ENCODE measurements around the gene STOM. TPM values are rescaled to one million over a fixed set of nuclear protein-coding genes. Genes with fewer than 3 reads are reported as not detected.
"Not testable (repeated sequence)": the region's sequence is repeated elsewhere in the genome, so short reads cannot be mapped to it uniquely, and the experiment has no call there.

STOM gene
- total and polyA plus RNA-seq, 12 donors, result 104 to 389 (median 181) TPM

DNA sequence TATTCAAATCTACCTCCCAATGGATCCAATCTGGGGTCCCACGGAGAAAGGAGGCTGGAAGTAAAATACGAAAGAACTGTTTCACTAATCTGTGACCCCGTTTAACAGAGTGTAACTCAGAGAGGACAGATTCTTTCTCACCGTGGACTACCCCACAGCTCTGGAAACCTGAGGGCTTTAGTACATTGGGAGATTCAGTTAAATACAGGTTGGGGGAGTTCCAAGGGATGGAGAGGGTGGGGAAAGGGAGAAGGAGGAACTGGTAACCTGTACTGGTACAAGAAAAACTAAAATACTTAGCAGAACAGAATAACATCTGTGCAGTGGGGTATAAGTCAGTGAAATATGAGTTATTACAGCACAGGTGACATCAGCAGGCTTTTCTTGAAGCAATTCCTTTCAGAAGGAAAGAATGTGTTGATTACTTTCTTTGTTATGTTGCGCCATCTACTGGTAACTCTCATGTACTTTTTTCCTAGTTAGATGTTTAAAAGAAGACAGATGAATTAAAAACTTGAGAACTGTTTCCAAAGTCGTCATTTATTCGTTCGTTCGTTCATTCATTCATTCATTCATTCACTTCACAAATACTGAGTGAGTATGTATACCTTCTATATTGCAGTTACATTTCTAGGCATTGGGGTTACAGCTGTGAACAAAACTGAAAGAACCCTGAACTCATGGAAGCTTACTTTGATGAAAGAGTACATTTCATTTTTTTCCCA is 30.0 kb upstream of the STOM start:
- WGBS, 2 donors, result 24 to 26% methylated on average over 9 of the region's 9 CpGs
- DNase-seq (peak in 1 of 2 donors; percentile 19), ATAC-seq (peak in 5 of 8 donors; percentile 46 to 68 (median 64))
- no peaks in the 10 kb centered on the region for H3K27me3 ChIP-seq
- TF ChIP-seq, protein P1, sequence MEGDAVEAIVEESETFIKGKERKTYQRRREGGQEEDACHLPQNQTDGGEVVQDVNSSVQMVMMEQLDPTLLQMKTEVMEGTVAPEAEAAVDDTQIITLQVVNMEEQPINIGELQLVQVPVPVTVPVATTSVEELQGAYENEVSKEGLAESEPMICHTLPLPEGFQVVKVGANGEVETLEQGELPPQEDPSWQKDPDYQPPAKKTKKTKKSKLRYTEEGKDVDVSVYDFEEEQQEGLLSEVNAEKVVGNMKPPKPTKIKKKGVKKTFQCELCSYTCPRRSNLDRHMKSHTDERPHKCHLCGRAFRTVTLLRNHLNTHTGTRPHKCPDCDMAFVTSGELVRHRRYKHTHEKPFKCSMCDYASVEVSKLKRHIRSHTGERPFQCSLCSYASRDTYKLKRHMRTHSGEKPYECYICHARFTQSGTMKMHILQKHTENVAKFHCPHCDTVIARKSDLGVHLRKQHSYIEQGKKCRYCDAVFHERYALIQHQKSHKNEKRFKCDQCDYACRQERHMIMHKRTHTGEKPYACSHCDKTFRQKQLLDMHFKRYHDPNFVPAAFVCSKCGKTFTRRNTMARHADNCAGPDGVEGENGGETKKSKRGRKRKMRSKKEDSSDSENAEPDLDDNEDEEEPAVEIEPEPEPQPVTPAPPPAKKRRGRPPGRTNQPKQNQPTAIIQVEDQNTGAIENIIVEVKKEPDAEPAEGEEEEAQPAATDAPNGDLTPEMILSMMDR (IDR thresholded peaks at IDR 0.05), result peak; percentile 60 to 80 (median 72)
- peaks cover 0 to 6% (median 0%) of the 10 kb centered on the region in 9 donors for H3K4me1 ChIP-seq
- intact Hi-C loops (cut with DNase I), result loop anchor here (1.0 to 10.0 kb wide), 11 partner anchors 23 to 425 kb away; no protein-coding TSS in a partner anchor
- no peak overlapping the region for H3K27ac ChIP-seq
- no peak overlapping the region for H3K4me3 ChIP-seq
- no peaks in the 10 kb centered on the region for H3K36me3 ChIP-seq
- peaks cover 0 to 13% (median 0%) of the 10 kb centered on the region in 11 donors for H3K9me3 ChIP-seq

DNA sequence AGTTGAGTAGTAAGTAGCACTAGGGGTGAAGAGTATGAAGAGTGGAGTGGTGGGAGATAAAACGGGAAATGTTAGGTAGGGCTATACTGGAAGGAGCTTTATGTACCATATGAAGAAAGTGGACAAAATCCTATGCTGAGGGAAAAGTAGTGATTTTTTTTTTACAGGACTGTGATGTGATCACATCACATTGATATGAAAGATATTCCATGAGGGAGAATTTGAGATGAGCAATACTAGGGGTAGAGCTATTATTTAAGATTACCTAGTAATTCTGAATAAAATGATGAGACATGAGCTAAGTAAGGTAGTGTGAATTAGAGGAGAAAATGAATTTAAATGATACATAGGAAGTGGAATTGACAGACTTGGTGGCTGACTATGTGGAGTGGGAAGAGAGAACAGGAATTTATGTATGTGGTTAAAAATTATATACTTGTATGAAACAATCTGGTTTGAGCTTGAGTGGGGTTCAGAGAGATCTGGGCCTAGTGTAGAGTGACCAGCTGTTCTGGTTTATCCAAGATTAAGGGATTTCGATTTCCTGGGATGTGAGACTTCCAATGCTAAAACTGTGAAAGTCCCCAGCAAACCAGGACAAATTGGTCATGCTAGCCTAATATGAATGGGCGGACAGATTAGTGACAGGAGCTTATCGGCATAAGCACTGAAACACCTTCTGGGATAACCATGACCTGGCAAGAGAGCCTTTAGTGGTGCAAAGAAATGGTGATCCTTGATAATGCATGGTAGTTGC is 29.3 kb upstream of the STOM start:
- peaks cover 0 to 13% (median 0%) of the 10 kb centered on the region in 11 donors for H3K9me3 ChIP-seq
- no peaks in the 10 kb centered on the region for H3K27me3 ChIP-seq
- TF ChIP-seq, protein P1 (IDR thresholded peaks at IDR 0.05), result no peak
- WGBS, 2 donors, result 88 to 90% methylated on average over 4 of the region's 4 CpGs
- H3K36me3 ChIP-seq, result no peaks in the 10 kb centered on the region
- no peak overlapping the region for H3K4me3 ChIP-seq
- intact Hi-C loops (cut with DNase I), result loop anchor here in 8 of 10 donors (1.0 to 10.0 kb wide), 8 partner anchors 23 to 417 kb away; no protein-coding TSS in a partner anchor
- no peak for DNase-seq
- peaks cover 0 to 10% (median 0%) of the 10 kb centered on the region in 9 donors for H3K4me1 ChIP-seq
- ATAC-seq, result no peak
- H3K27ac ChIP-seq, result no peak overlapping the region

DNA sequence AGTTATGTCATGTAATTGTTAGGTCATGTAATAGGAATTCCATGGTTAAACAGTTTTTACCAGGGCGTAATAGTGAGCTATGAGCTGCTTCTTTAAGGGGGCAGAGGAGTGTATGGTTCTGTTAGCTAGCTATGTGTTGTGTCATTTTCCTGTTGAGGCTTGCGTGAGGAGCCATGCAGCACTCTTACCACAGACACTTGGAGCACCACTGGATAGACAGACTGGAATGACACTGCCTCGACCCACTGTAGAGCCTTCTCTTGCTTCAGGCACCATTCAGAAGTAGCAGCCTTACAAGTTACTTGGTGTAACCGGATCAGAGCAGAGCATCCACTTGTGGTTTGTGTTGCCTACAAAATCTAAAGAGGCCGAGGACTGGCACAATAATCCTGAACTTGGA is 28.3 kb upstream of the STOM start:
- intact Hi-C loops (cut with DNase I), result loop anchor here in 8 of 10 donors (2.0 to 10.0 kb wide), 6 partner anchors 22 to 416 kb away; no protein-coding TSS in a partner anchor
- Histone ChIP-seq H3K4me1 (peaks cover 0 to 19% (median 0%) of the 10 kb centered on the region in 9 donors), H3K4me3 (no peak overlapping the region), H3K9me3 (peaks cover 0 to 13% (median 0%) of the 10 kb centered on the region in 11 donors), H3K36me3 (no peaks in the 10 kb centered on the region), H3K27ac (no peak overlapping the region), H3K27me3 (no peaks in the 10 kb centered on the region)
- DNase-seq (no peak), ATAC-seq (no peak)
- TF ChIP-seq, protein P1 (IDR thresholded peaks at IDR 0.05), result no peak
- whole genome bisulfite sequencing, 2 donors, result 88 to 93% methylated on average over 5 of the region's 5 CpGs

DNA sequence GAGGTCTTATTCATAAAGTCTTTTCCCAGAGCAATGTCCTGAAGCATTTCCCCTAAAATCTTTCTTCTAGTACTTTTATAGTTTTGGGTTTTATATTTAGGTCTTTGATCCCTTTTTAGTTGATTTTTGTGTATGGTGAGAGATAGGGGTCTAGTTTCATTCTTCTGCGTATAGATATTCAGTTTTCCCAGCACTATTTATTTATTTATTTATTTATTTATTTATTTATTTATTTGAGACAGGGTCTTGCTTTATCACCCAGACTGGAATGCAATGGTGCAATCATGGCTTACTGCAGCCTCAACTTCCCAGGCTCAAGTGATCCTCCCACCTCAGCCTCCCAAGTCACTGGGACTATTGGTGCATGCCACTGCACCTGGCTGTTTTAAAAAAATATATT is 27.2 kb upstream of the STOM start:
- not testable (repeated sequence) for H3K9me3 ChIP-seq, DNase-seq, H3K27me3 ChIP-seq, H3K36me3 ChIP-seq, H3K4me3 ChIP-seq, H3K27ac ChIP-seq, ATAC-seq
- intact Hi-C loops (cut with DNase I), result loop anchor here in 6 of 10 donors (5.0 to 10.0 kb wide), 4 partner anchors 80 to 415 kb away; no protein-coding TSS in a partner anchor
- H3K4me1 ChIP-seq, result peaks cover 0 to 26% (median 0%) of the 10 kb centered on the region in 9 donors
- WGBS, 2 donors, result 95 to 100% methylated on average over 1 of the region's 1 CpG
